ENCODE data around the gene GFI1.
"Not testable (repeated sequence)": the region's sequence is repeated elsewhere in the genome, so short reads cannot be mapped to it uniquely, and the experiment has no call there.

Gene GFI1

GRCh38 chr1:92486251-92487077, at the start of gene GFI1:
Gene GFI1, minus strand, starts transcription at chr1:92486925. Its CDS starts 3,438 bp downstream, at chr1:92483487.
- DNase-seq = no peak

- DNase-seq = not testable (repeated sequence)
Observed at GRCh38 chr1:92532371-92532770, 45.6 kb upstream of the GFI1 start.

- not testable (repeated sequence) for DNase-seq
Observed at GRCh38 chr1:92531939-92532338, 45.2 kb upstream of the GFI1 start.

- DNase-seq = no peak
Observed at GRCh38 chr1:92527670-92528069, 40.9 kb upstream of the GFI1 start.

- DNase-seq = not testable (repeated sequence)
Observed at GRCh38 chr1:92524944-92525590, 38.3 kb upstream of the GFI1 start.

- no peak for DNase-seq
Observed at GRCh38 chr1:92519043-92519442, 32.3 kb upstream of the GFI1 start.

GRCh38 chr1:92516574-92516973, 29.8 kb upstream of the GFI1 start:
- DNase-seq = no peak

GRCh38 chr1:92515796-92516201, 29.1 kb upstream of the GFI1 start:
- no peak for DNase-seq

- no peak for DNase-seq
Observed at GRCh38 chr1:92511541-92511940, 24.8 kb upstream of the GFI1 start.

GRCh38 chr1:92509619-92510018, 22.9 kb upstream of the GFI1 start:
- no peak for DNase-seq

- no peak for DNase-seq
Observed at GRCh38 chr1:92505015-92505692, 18.4 kb upstream of the GFI1 start.

- no peak for DNase-seq
Observed at GRCh38 chr1:92504291-92505014, 17.7 kb upstream of the GFI1 start.

GRCh38 chr1:92503926-92504285, 17.2 kb upstream of the GFI1 start:
- no peak for DNase-seq

- no peak for DNase-seq
Observed at GRCh38 chr1:92503043-92503925, 16.6 kb upstream of the GFI1 start.

- DNase-seq = no peak
Observed at GRCh38 chr1:92502247-92502646, 15.5 kb upstream of the GFI1 start.

- no peak for DNase-seq
Observed at GRCh38 chr1:92500552-92500951, 13.8 kb upstream of the GFI1 start.

GRCh38 chr1:92495392-92496063, 8.8 kb upstream of the GFI1 start:
- DNase-seq = no peak

- no peak for DNase-seq
Observed at GRCh38 chr1:92494485-92495141, 7.9 kb upstream of the GFI1 start.

- no peak for DNase-seq
Observed at GRCh38 chr1:92493139-92493538, 6.4 kb upstream of the GFI1 start.

- no peak for DNase-seq
Observed at GRCh38 chr1:92488832-92489231, 2.1 kb upstream of the GFI1 start.

GRCh38 chr1:92488416-92488815, 1.7 kb upstream of the GFI1 start:
- no peak for DNase-seq
